ENCODE results near the gene KCNQ1.
A peak's percentile ranks its signal among the peaks of the same experiment; 100 is the strongest.

The KCNQ1 gene

GRCh38 chr11:2554338-2555207, 109.8 kb downstream of the KCNQ1 start:
- DNase-seq = peak; percentile 26

- peak; percentile 56 for DNase-seq
These were observed 110.5 kb downstream of the KCNQ1 start for GRCh38 chr11:2555336-2555735.

- peak; percentile 5 for DNase-seq
These were observed 111.1 kb downstream of the KCNQ1 start for GRCh38 chr11:2555891-2556290.

- DNase-seq = peak; percentile 16
These were observed 112.6 kb downstream of the KCNQ1 start for GRCh38 chr11:2557381-2557780.

GRCh38 chr11:2558397-2558796, 113.6 kb downstream of the KCNQ1 start:
- DNase-seq = peak; percentile 21

- DNase-seq = peak; percentile 27
These were observed 114.2 kb downstream of the KCNQ1 start for GRCh38 chr11:2558861-2559526.

GRCh38 chr11:2559527-2560311, 114.9 kb downstream of the KCNQ1 start:
- DNase-seq = peak; percentile 20

- DNase-seq = peak; percentile 66
These were observed 117.1 kb downstream of the KCNQ1 start for GRCh38 chr11:2561696-2562581.

- DNase-seq = peak; percentile 2
These were observed 118.0 kb downstream of the KCNQ1 start for GRCh38 chr11:2562890-2563212.

- peak; percentile 12 for DNase-seq
These were observed 118.6 kb downstream of the KCNQ1 start for GRCh38 chr11:2563213-2564007.

- DNase-seq = peak; percentile 5
These were observed 119.3 kb downstream of the KCNQ1 start for GRCh38 chr11:2564008-2564530.

- DNase-seq = peak; percentile 13
These were observed 120.0 kb downstream of the KCNQ1 start for GRCh38 chr11:2564588-2565425.

- peak; percentile 5 for DNase-seq
These were observed 120.8 kb downstream of the KCNQ1 start for GRCh38 chr11:2565447-2566222.

GRCh38 chr11:2566223-2567025, 121.6 kb downstream of the KCNQ1 start:
- DNase-seq = peak; percentile 17

GRCh38 chr11:2567026-2567671, 122.3 kb downstream of the KCNQ1 start:
- peak; percentile 9 for DNase-seq

GRCh38 chr11:2569321-2569721, 124.5 kb downstream of the KCNQ1 start:
- peak; percentile 15 for DNase-seq

GRCh38 chr11:2569731-2570210, 125.0 kb downstream of the KCNQ1 start:
- DNase-seq = peak; percentile 16

Data from right hindlimb (tissue), 1 donor.